Activated CD4-positive, CD25-positive, alpha-beta regulatory T cell (primary cell): ENCODE results near the gene ASB14.
"Not testable (repeated sequence)": the region's sequence is repeated elsewhere in the genome, so short reads cannot be mapped to it uniquely, and the experiment has no call there.

Source experiments
- DNase-seq, 4 experiments: peaks; one replicate each; lab custom pipeline; 2025; lab: John Stamatoyannopoulos, UW

Gene ASB14

DNA sequence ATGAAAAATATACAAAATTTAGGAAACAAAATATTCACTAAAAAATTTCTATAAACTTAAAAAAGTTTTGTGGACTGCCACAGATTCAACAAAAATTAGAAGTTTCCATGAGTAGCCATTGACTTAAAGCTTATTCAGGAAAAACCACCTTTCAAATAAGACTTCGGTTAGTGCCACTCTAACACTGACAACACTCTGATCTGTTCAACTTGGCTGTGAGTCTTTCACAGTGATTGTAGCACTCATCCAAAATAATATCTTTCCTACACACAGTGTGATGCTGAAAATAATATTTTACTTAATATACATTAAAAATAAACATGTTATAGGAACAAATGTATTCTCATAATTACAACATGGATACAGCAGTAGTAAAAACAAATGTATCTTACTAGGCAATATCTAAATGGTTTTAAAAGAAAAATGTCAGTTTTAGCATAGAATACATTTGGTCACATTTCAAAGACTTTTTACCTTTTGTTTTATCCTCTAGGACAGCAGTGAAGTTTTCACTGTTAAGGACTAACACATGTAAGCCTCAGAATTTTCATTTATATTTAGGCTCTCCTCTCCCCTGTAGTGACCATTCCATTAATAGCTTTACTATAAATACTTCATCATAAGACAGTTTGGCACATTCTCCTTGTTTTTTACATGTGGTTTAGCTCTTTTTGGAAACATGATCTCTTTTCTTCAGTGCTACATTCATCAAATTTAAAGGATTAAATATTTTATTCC lies at the start of gene ASB14:
TSS of gene ASB14 (minus strand) at position 527 of the 738 bp plus-strand sequence. CDS start 652 bp downstream, outside the sequence.
- no peak for DNase-seq

GRCh38 chr3:57339071-57339642 lies 46.7 kb upstream of the ASB14 start:
- not testable (repeated sequence) for DNase-seq

DNA sequence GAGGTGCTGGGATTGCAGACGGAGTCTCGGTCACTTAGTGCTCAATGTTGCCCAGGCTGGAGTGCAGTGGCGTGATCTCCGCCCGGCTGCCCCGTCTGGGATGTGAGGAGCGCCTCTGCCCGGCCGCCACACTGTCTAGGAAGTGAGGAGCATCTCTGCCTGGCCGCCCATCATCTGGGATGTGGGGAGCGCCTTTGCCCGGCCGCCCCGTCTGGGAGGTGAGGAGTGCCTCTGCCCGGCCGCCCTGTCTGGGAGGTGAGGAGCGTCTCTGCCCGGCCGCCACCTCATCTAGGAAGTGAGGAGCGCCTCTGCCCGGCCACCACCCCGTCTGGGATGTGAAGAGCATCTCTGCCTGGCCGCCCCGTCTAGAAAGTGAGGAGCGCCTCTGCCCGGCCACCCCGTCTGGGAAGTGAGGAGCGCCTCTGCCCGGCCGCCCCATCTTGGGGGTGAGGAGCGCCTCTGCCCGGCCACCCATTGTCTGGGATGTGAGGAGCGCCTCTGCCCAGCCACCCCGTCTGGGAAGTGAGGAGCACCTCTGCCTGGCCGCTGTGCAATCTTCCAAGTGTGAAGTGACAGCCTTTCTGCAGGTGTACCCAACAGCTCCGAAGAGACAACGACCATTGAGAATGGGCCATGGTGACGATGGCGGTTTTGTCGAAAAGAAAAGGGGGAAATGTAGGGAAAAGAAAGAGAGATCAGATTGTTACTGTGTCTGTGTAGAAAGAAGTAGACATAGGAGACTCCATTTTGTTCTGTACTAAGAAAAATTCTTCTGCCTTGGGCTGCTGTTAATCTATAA lies 46.0 kb upstream of the ASB14 start:
- not testable (repeated sequence) for DNase-seq

GRCh38 chr3:57335283-57335938 lies 42.9 kb upstream of the ASB14 start:
- DNase-seq, result no peak

- no peak for DNase-seq
Measured at GRCh38 chr3:57331078-57331610, 38.7 kb upstream of the ASB14 start.

GRCh38 chr3:57326498-57326897 lies 34.0 kb upstream of the ASB14 start:
- not testable (repeated sequence) for DNase-seq

DNA sequence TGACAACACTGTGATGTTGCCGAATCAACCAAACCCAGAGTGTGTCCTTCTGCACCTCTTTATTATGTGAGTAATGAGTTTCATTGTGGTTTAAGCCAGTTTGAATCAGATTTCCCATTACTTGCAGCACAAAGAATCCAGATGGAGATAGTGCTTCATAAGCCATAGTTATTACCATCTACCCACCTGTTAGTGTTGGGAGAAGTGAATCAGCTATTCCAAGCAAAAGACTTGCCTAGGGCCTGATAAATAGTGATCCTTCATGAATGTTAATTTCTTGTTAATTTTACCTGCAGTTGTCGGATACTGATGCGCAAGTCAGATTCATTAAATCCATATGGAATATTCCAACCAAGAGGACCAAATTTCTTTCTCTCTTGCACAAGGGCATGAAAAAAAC lies 21.7 kb upstream of the ASB14 start:
- no peak for DNase-seq

DNA sequence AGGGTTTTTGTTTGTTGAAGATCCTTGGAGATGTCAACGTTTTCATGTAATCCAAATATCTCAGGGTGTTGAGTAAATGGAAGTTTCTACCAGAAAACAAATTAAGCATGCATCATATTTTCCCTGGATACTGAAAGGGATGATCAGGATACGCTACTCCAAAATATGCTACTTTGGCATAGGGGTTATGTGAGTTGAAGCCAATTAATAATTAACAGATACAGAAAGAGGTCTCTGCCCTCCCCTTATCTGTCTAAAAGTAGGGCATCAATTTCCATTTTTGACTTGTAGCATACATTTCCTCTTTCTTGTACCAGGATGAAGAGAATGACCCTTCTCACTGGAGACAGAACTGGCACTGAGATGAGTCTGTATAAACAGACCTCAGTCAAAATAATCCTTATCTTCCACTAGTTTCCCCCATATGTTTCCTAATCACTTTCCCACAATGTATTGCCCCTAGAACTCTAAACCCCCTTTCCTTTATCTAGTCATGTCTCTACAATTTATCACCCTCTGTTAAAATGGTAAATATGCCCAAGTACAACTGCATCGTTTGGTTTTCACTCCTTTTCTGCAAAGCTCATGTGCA lies 17.4 kb upstream of the ASB14 start:
- DNase-seq, result no peak

GRCh38 chr3:57303520-57303919 lies 11.0 kb upstream of the ASB14 start:
- not testable (repeated sequence) for DNase-seq

DNA sequence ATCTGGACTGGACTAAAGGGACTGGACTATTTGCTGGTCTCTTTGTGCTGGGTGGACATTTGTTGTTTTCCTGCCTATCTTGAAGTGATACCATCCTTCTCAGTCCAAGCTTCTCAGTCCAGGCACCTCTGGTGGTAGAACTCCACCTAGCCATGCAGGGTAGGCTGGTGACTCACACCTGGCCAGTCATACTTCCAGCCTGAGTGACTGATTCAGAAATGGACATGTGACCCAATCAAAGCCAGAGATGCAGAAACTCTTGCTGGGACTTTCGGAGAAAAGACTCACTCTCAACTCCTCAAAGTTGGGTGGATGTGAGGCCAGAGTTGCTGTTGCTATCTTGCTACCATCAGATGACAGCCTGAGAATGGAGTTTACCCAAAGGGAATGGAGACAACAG lies 5.6 kb upstream of the ASB14 start:
- DNase-seq, result no peak

DNA sequence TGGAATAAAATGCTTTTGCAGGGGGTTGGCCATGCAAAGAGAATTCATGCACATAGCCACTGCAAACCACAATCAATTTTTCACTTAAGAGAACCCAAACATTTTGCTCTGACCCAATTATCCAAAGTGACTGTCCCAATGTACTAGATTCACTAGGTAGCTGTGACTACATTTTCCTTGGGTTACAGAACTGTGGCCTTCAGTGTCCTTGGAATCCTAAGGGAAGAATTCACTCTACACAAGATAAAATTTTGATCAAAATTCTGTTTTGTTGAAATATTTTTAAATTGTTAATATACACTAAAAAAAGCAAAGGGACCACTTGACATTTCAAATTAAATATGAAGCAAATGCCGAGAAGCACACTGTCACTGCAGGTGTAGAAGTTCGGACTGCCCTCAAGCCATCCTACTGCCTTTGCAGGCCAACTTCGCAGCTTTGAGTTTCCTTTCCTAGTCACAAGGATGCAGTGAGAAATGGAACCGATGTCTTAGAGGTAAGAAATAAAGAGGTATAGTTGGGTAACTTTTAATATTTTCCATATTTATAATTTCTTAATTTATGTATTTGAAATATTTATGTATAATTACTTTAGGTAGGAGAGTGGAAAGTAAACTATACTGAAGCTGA lies 527 bp upstream of the ASB14 start:
- DNase-seq, result no peak

DNA sequence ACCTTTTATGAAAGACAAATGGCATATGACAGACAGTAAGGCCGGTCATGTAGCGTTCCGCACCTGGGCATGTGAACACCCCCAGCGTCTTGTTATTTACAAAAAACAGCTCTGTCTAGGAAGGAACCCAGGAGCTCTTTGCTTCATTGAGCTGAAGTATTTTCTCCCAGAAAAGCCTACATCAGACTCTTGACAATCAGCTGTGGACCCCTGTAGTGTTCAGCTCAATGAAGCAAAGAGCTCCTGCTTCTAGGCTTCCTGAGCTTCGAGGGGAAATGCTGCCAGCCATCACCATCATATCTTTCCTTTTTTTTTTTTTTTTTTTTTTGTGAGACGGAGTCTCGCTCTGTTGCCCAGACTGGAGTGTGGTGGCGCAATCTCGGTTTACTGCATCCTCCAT lies 4.1 kb downstream of the ASB14 start:
- no peak for DNase-seq

DNA sequence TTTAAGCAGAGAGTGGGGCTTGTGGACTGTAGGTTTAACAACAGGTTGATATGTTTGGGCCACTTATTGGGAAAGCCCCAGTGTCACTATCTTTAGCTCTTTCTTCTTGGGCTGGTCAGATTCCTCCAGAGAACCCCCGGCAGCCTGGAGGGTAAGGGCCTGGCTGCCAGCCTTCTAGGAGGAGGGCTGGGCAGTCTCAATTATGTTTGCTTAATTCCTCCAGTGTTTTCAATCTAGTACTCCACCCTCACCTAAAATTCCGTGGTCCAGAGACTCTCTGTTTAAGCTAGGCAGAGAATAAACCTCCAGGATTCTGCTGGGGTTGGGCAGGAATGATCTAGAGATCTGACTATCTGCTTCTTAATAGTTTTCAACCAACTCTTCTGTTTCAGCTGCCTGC lies 5.3 kb downstream of the ASB14 start:
- DNase-seq, result no peak

DNA sequence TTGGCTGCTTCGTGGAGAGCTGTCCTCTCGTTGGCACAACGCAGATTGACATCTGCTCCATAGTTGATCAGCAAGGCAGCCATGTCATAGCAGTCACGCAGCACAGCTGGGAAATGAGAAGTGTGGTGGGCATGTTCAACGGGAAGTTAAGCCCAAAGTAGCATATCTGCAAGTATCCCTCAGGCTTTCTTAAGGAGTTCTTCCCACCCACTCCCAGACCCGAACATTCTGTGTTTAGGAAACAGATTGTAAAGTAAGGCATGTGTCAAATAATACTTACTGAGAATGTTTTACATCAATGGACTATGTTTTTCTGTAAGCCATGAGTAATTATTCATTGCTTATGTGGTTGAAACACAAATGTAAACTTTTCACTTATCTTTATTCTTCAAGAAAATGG lies 9.2 kb downstream of the ASB14 start:
- DNase-seq, result no peak

GRCh38 chr3:57281715-57282114 lies 10.8 kb downstream of the ASB14 start:
- DNase-seq, result no peak

GRCh38 chr3:57279685-57280084 lies 12.8 kb downstream of the ASB14 start:
- no peak for DNase-seq

- DNase-seq, result no peak
Measured at GRCh38 chr3:57278237-57278636, 14.2 kb downstream of the ASB14 start.

GRCh38 chr3:57275393-57275792 lies 17.1 kb downstream of the ASB14 start:
- no peak for DNase-seq

GRCh38 chr3:57274845-57275244 lies 17.6 kb downstream of the ASB14 start:
- DNase-seq, result no peak

DNA sequence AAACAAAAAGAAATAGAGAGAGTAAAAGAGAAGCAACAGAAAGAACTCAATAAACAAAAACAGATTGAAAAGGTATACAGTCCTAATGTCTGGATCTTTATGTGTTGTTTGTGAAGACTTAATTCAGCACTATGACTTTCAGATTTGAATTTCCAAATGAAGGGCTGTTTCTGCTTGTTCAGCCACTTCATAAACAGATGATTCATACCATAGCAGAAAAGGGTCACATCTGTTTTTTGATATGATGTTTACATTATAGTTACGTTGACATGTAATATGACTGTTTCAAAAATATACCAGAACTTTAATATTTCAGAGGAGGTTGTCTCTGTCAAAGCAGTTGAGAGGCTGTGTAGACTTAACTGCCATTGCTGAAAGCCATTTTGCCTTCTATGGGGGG lies 24.1 kb downstream of the ASB14 start:
- no peak for DNase-seq

DNA sequence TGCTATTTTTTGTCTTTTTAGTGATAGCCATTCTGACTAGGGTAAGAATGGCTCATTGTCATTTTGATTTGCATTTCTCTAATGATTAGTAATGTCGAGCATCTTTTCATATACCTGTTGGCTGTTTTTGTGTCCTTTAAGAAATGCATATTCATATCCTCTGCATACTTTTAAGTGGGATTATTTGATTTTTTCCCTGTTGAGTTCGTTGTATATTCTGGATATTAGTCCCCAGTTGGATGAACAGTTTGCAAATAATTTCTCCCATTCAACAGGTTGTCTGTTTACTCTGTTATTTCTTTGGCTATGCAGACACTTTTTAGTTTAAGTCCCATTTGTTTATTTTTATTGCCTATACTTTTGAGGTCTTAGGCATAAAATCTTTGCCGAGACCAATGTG lies 30.6 kb downstream of the ASB14 start:
- no peak for DNase-seq
